ENCODE measurements around the gene RBM6.

The RBM6 gene

GRCh38 chr3:49924683-49925082 is 15.3 kb upstream of the RBM6 start (continued):
- TF ChIP-seq, protein P1, sequence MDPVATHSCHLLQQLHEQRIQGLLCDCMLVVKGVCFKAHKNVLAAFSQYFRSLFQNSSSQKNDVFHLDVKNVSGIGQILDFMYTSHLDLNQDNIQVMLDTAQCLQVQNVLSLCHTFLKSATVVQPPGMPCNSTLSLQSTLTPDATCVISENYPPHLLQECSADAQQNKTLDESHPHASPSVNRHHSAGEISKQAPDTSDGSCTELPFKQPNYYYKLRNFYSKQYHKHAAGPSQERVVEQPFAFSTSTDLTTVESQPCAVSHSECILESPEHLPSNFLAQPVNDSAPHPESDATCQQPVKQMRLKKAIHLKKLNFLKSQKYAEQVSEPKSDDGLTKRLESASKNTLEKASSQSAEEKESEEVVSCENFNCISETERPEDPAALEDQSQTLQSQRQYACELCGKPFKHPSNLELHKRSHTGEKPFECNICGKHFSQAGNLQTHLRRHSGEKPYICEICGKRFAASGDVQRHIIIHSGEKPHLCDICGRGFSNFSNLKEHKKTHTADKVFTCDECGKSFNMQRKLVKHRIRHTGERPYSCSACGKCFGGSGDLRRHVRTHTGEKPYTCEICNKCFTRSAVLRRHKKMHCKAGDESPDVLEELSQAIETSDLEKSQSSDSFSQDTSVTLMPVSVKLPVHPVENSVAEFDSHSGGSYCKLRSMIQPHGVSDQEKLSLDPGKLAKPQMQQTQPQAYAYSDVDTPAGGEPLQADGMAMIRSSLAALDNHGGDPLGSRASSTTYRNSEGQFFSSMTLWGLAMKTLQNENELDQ (tag by site-specific recombination; IDR thresholded peaks at IDR 0.05; ENCODE audit: low read depth) = no peak
- no peak for TF ChIP-seq ZNF48 (tag by site-specific recombination; IDR thresholded peaks at IDR 0.05)
- TF ChIP-seq ZNF132 (tag by site-specific recombination; IDR thresholded peaks at IDR 0.05; ENCODE audit: borderline replicate concordance) = no peak

DNA sequence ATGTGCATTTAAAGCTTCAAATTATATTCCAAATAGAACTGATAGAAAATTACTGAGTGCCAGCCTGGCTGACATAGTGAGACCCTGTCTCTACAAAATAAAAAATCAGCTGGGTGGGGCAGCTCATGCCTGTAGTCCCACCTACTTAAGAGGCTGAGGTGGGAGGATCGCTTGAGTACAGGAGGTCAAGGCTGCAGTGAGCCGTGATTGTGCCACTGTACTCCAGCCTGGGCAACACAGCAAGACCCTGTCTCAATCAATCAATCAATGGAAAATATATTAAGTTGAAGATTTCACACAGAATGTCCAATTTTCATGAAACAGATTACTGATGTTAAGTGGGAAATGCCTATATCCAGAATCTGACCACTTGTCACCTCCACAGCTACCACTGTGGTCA is 14.5 kb upstream of the RBM6 start:
- ChIA-PET POLR2A (no interaction called here), CTCF (interaction anchor here (0.5 kb wide), 1 partner anchor 22 kb away, joined by 5 read pairs; no protein-coding TSS in a partner anchor)
- H3K4me1 ChIP-seq (ENCODE audit: control insufficient read depth, insufficient read depth, low read length) = no peaks in the 10 kb centered on the region
- TF ChIP-seq ZNF121 (tag by site-specific recombination; IDR thresholded peaks at IDR 0.05) (peak; percentile 28; the same call in 1 of the 2 replicates), ZNF521 (tag by site-specific recombination; IDR thresholded peaks at IDR 0.05) (no peak)
- no peaks in the 10 kb centered on the region for H3K9me3 ChIP-seq (ENCODE audit: control insufficient read depth, insufficient read depth, low read depth, low read length)
- H3K27ac ChIP-seq (ENCODE audit: extremely low read depth, low read depth, low read length) = no peak overlapping the region
- no peak overlapping the region for H3K4me3 ChIP-seq (ENCODE audit: low read depth, low read length)
- no peaks in the 10 kb centered on the region for H3K36me3 ChIP-seq (ENCODE audit: control insufficient read depth in 2 of 2, insufficient read depth in 1 of 2, low read length in 2 of 2)

GRCh38 chr3:49926117-49926728 is 13.7 kb upstream of the RBM6 start:
- no peaks in the 10 kb centered on the region; the same call in 1 of the 2 replicates for H3K4me1 ChIP-seq (ENCODE audit: control insufficient read depth, insufficient read depth, low read length)

DNA sequence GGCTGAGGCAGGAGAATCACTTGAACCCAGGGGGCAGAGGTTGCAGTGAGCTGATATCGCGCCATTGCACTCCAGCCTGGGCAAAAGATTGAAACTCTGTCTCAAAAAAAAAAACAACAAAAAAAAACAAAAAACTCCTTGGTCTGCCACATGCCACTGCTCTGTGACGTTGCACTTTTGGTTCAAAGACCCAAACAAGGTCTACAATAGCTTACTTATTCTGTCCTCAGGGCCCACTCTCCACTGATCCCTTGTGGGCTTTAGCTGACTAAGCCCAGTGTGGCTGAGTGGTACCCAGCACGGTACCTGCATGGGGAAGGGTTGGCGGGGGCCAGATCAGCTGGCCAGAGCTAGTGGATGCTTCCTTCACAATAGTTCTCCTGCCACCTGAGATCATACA is 12.2 kb upstream of the RBM6 start:
- TF ChIP-seq ZNF175 (tag by site-specific recombination; IDR thresholded peaks at IDR 0.05) = no peak
- TF ChIP-seq SALL2 (tag by site-specific recombination; IDR thresholded peaks at IDR 0.05; ENCODE audit: borderline replicate concordance) = no peak
- no peak for TF ChIP-seq ZNF404 (tag by site-specific recombination; IDR thresholded peaks at IDR 0.05)
- TF ChIP-seq, protein P2, sequence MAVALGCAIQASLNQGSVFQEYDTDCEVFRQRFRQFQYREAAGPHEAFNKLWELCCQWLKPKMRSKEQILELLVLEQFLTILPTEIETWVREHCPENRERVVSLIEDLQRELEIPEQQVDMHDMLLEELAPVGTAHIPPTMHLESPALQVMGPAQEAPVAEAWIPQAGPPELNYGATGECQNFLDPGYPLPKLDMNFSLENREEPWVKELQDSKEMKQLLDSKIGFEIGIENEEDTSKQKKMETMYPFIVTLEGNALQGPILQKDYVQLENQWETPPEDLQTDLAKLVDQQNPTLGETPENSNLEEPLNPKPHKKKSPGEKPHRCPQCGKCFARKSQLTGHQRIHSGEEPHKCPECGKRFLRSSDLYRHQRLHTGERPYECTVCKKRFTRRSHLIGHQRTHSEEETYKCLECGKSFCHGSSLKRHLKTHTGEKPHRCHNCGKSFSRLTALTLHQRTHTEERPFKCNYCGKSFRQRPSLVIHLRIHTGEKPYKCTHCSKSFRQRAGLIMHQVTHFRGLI (tag by site-specific recombination; IDR thresholded peaks at IDR 0.05) = no peak
- no peaks in the 10 kb centered on the region; the same call in 1 of the 2 replicates for H3K4me1 ChIP-seq (ENCODE audit: control insufficient read depth, insufficient read depth, low read length)
- no peaks in the 10 kb centered on the region for H3K9me3 ChIP-seq (ENCODE audit: control insufficient read depth, insufficient read depth, low read depth, low read length)
- H3K36me3 ChIP-seq (ENCODE audit: control insufficient read depth in 2 of 2, insufficient read depth in 1 of 2, low read length in 2 of 2) = no peaks in the 10 kb centered on the region
- CTCF ChIA-PET = interaction anchor here (0.9 kb wide), 1 partner anchor 89 kb away, joined by 3 read pairs; no protein-coding TSS in a partner anchor
- POLR2A ChIA-PET = interaction anchor here (0.9 kb wide), 1 partner anchor 12 kb away, joined by 3 read pairs; the partner anchor contains the start of gene RBM6
- no peak overlapping the region for H3K4me3 ChIP-seq (ENCODE audit: low read depth, low read length)
- H3K27ac ChIP-seq (ENCODE audit: extremely low read depth, low read depth, low read length) = no peak overlapping the region

More at GRCh38 chr3:49926117-49926728, 13.7 kb upstream of the RBM6 start:
- H3K27ac ChIP-seq (ENCODE audit: extremely low read depth, low read depth, low read length) = no peak overlapping the region
- no peak overlapping the region for H3K4me3 ChIP-seq (ENCODE audit: low read depth, low read length)
- CTCF ChIA-PET = no interaction called here
- no peaks in the 10 kb centered on the region for H3K9me3 ChIP-seq (ENCODE audit: control insufficient read depth, insufficient read depth, low read depth, low read length)
- no peaks in the 10 kb centered on the region for H3K36me3 ChIP-seq (ENCODE audit: control insufficient read depth in 2 of 2, insufficient read depth in 1 of 2, low read length in 2 of 2)
- POLR2A ChIA-PET = no interaction called here
- TF ChIP-seq, protein P3, sequence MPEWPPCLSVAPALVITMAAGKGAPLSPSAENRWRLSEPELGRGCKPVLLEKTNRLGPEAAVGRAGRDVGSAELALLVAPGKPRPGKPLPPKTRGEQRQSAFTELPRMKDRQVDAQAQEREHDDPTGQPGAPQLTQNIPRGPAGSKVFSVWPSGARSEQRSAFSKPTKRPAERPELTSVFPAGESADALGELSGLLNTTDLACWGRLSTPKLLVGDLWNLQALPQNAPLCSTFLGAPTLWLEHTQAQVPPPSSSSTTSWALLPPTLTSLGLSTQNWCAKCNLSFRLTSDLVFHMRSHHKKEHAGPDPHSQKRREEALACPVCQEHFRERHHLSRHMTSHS (tag by site-specific recombination; IDR thresholded peaks at IDR 0.05) = no peak
- TF ChIP-seq ZNF629 (tag by site-specific recombination; IDR thresholded peaks at IDR 0.05) (no peak), ZXDB (tag by site-specific recombination; IDR thresholded peaks at IDR 0.05) (no peak)

All from HEK293 (cell line).